Gastrocnemius medialis (tissue), 4 donors: ENCODE data around the gene PTGES2.

ENCODE experiments used
- POLR2A ChIP-seq, 2 donors: fragments of 450-650 bp; IDR thresholded peaks; one replicate each; pipeline ENCODE4 v1.6.1; 2017; ENCODE audit warnings: antibody characterized with exemption in 2 of 2, mild to moderate bottlenecking in 2 of 2, moderate library complexity in 2 of 2
- TF ChIP-seq, protein P1 (sequence below), 5 experiments: fragments of 450-650 bp in 3 of 5; fragments of 200-600 bp in 2 of 5; sonication (generic) in 2 of 5; IDR thresholded peaks in 4 of 5; conservative IDR thresholded peaks in 1 of 5; 1 replicate in 4 of 5; 2 replicates in 1 of 5; pipeline ENCODE4 v1.5.1; 2016 to 2019; ENCODE audit warnings: antibody characterized with exemption in 5 of 5, mild to moderate bottlenecking in 3 of 5, moderate library complexity in 3 of 5

DNA sequence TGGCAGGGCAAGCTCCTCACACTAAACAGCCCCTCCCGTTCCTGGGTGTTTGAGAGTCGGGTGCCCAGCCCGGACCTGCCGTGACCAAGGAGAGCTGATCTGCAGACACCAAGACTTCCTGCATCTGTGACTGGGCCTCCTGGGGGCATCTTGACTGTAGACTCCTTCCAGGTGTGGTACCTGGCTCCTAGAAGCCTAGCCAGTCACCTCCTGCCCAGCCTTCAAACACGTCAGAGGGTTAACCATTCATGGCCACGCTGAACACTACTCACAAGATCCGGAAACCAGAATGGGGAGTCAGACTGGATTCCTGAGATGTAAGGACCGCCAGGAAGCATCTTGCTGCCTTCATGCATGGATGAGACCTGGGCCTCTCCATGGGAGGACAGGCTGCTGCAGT, 18.0 kb upstream of the PTGES2 start:
- TF ChIP-seq, protein P1, sequence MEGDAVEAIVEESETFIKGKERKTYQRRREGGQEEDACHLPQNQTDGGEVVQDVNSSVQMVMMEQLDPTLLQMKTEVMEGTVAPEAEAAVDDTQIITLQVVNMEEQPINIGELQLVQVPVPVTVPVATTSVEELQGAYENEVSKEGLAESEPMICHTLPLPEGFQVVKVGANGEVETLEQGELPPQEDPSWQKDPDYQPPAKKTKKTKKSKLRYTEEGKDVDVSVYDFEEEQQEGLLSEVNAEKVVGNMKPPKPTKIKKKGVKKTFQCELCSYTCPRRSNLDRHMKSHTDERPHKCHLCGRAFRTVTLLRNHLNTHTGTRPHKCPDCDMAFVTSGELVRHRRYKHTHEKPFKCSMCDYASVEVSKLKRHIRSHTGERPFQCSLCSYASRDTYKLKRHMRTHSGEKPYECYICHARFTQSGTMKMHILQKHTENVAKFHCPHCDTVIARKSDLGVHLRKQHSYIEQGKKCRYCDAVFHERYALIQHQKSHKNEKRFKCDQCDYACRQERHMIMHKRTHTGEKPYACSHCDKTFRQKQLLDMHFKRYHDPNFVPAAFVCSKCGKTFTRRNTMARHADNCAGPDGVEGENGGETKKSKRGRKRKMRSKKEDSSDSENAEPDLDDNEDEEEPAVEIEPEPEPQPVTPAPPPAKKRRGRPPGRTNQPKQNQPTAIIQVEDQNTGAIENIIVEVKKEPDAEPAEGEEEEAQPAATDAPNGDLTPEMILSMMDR (IDR thresholded peaks at IDR 0.05 in 4 of 5, conservative IDR thresholded peaks at IDR 0.05 in 1 of 5): no peak
- TF ChIP-seq POLR2A (IDR thresholded peaks at IDR 0.05): no peak
